GM18499 (cell line): ENCODE results near the gene S100Z.
"Not testable (repeated sequence)": the region's sequence is repeated elsewhere in the genome, so short reads cannot be mapped to it uniquely, and the experiment has no call there.

ENCODE experiments used
- ATAC-seq: cut with Tn5 transposase; IDR thresholded peaks from one replicate; pipeline ENCODE4 v1.9.1; 2021; ENCODE audit warnings: moderate number of reproducible peaks; ENCODE audit not compliant: insufficient read depth, unreplicated experiment

S100Z gene

GRCh38 chr5:76867827-76868693 lies 18.2 kb downstream of the S100Z start:
- no peak for ATAC-seq

- no peak for ATAC-seq
These were observed 20.2 kb downstream of the S100Z start for GRCh38 chr5:76870046-76870445.

GRCh38 chr5:76874088-76874581 lies 24.3 kb downstream of the S100Z start:
- no peak for ATAC-seq

- ATAC-seq: no peak
These were observed 39.0 kb downstream of the S100Z start for GRCh38 chr5:76888733-76889300.

GRCh38 chr5:76893294-76893693 lies 43.5 kb downstream of the S100Z start:
- ATAC-seq: no peak

- no peak for ATAC-seq
These were observed 46.4 kb downstream of the S100Z start for GRCh38 chr5:76896196-76896595.

- ATAC-seq: no peak
These were observed 51.7 kb downstream of the S100Z start for GRCh38 chr5:76901522-76901921.

- ATAC-seq: no peak
These were observed 58.4 kb downstream of the S100Z start for GRCh38 chr5:76908166-76908565.

GRCh38 chr5:76910344-76910933 lies 60.6 kb downstream of the S100Z start:
- not testable (repeated sequence) for ATAC-seq

GRCh38 chr5:76914671-76915070 lies 64.9 kb downstream of the S100Z start:
- not testable (repeated sequence) for ATAC-seq

- no peak for ATAC-seq
These were observed 68.7 kb downstream of the S100Z start for GRCh38 chr5:76918539-76918938.

GRCh38 chr5:76920491-76920890 lies 70.7 kb downstream of the S100Z start:
- ATAC-seq: no peak

- no peak for ATAC-seq
These were observed 76.7 kb downstream of the S100Z start for GRCh38 chr5:76926329-76927105.

- ATAC-seq: no peak
These were observed 78.1 kb downstream of the S100Z start for GRCh38 chr5:76927961-76928360.

- ATAC-seq: no peak
These were observed 80.3 kb downstream of the S100Z start for GRCh38 chr5:76930083-76930482.

- no peak for ATAC-seq
These were observed 88.4 kb downstream of the S100Z start for GRCh38 chr5:76938177-76938576.

GRCh38 chr5:76941000-76941399 lies 91.2 kb downstream of the S100Z start:
- no peak for ATAC-seq

- ATAC-seq: no peak
These were observed 91.6 kb downstream of the S100Z start for GRCh38 chr5:76941442-76941841.

GRCh38 chr5:76942581-76942980 lies 92.8 kb downstream of the S100Z start:
- ATAC-seq: no peak

- ATAC-seq: no peak
These were observed 93.2 kb downstream of the S100Z start for GRCh38 chr5:76943006-76943405.

- ATAC-seq: no peak
These were observed 94.8 kb downstream of the S100Z start for GRCh38 chr5:76944638-76945037.
